Iris pigment epithelial cell (primary cell): ENCODE measurements around the gene ARAP1.
"Not testable (repeated sequence)": the region's sequence is repeated elsewhere in the genome, so short reads cannot be mapped to it uniquely, and the experiment has no call there.

Source experiments
- DNase-seq: peaks from one replicate; pipeline ENCODE4 v3.0.0-alpha.2; 2011; ENCODE audit warnings: low read depth

ARAP1 gene

DNA sequence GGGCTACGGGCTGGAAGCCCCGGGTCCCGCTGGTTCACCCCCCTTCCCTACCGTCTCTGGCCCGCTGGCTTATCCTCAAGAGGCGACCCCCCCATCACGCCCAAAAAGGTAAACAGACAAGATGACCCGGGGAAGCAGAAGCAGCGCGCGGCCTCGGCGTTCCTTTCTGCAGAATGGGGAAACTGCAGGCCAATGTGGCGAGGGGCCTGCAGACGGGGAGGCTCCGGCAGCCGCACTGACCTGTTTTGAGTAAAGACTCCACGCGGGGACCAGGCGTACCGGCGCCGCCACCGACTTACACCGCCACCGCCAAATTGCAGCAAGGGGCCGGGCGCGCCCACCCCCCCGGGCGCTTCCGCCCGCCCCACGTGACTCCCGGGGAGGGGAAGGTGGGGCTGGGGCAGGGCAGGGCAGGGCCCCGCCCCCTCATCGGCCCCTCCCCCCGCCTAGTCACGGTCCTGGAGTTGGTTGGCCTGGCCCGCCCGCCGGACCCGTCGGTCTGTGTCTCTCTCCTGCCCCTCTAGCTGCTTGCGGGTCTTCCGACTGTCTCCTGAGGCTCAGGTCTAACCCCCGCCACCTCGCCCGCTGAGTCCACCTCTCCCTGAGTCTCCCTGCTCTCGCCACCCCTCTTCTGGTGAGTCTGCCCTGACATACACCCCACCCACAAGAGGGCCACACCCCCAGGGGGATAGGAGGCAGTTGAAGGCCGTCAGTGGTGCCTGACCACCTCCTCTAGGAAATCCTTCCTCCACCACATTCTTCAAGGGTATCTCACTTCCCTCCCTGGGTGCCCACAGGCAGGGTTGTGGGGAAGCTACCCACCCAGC, at the start of gene ARAP1:
ARAP1 (minus strand) TSS at position 321 of the 827 bp plus-strand sequence. CDS start 25,280 bp downstream, outside the sequence.
- DNase-seq: peak; percentile 66

DNA sequence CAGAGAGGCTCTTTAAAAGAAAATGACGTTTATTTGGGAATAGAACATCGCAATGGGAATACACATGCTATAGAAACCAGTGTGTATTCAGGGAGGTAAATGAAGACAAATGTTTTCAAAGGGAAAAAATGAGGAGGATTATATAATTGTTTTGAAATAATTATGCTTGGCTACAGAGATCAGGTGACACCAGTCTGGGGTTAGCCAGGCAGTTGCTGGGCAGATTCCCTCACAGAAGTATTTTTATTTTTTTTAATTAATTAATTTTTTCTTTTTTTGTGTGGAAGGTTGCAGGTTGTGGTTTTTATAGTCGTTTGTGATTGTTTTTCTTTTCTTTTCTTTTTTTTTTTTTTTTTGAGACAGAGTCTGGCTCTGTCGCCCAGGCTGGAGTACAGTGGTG, 47.2 kb upstream of the ARAP1 start:
- DNase-seq: no peak

DNA sequence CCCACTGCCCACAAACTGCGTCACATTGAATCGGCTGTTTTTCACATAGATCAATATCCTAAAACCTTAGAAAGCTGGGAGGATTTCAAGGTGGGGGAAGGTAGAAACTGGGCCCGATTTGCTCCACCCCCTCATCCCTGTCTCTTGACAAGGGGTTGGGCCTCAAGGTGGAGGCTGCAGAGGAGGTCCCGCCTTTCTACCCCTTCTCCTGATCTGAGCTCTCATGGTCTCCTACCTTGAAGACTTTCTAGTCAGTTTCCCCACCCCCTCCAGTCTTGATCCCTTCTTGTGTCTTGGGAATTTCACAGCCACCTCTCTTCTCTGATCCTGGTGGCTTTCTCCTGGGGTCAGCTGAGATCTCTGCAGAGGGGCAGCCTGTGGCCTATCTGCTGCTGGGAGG, 46.2 kb upstream of the ARAP1 start:
- no peak for DNase-seq

DNA sequence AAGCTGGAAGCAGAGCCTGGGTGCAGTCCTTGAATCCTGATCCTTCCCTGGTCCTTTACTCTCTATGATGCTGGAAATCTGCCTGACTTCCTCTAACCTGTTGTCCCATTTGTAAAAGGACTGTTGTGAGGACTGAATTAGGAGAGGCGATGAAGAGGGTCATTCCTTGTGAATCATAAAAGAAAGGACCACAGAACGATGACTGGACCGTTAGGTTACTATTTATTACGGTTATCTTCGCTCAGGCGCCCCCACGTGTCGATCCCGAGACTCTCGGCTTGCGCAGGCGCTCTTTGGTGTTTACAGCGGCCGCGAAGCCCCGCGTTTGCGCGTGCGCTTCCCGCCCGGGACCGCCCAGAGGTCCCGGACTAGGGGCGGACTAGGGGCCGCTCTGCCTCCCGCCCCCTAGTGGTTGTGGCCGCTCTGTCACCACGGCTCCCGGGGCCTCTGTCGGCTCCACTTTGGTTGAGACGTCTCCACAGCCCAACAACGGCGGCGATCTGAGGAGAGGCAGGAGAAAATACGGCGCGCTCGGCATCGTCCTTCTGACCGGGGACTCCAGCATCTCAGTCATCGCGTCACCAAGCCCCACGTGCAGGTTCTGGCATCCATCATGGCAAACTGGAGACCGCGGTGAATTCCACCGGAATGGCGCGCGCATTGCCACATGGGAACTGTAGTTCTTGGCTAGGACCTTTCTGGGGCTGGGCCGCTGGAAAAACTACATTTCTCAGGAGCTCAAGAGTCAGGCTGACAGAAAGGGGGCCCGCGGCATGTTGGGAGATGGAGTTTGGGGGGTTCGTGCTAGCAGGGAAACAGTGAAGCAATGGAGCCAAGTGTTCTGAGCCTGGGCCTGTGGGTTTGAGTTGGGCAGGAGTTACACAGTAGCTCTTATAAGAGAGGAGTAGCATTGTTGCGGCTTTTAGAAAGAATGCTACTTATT, 41.5 kb upstream of the ARAP1 start, which contains the start of gene STARD10:
STARD10 (minus strand) TSS at position 623 of the 943 bp plus-strand sequence. CDS start 12,866 bp downstream, outside the sequence.
- peak; percentile 94 for DNase-seq

DNA sequence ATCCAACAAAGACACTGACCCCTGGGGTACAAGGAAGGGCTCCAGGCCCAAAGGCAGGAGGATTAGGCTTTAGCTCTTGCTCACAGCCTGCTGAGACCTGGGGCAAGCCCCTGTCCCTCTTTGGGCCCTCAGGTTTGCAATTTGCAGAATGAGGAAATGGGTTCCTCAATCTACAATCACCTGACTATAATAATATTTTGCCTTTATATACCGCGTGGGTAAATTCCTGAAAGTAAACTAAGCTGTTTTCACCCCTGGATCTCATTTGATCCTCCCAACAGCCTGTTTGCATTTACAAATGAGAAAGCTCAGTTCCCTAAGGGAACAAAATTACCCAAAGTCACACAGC, 40.8 kb upstream of the ARAP1 start:
- no peak for DNase-seq

DNA sequence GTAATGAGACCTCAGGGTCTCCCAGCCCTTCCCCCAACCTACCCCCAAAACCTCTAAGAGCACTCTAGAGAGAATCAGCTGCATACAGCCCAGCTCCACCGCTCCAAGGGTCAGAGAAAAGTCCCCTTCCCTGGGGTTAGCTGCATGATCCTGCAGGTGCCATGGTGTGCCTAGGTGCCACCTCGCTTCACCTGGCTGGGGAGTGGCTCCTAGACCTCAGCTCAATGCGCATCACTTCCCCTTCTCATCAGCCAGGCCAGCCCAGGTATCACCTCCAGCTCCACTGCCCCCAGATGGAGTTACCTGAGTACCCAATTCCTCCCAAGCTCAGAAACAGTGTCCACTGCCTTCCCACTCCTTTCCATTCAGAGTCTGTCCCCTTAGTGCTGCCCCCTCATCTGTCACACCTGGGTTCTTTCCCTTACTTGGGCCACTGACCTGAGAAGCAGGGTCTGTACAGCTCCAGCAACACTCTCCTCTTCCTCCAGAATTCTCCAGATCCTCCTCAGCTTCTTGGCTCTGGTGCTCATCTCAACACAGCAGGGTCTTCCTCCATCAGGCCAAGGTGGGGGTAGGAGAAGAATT, 40.3 kb upstream of the ARAP1 start:
- no peak for DNase-seq

DNA sequence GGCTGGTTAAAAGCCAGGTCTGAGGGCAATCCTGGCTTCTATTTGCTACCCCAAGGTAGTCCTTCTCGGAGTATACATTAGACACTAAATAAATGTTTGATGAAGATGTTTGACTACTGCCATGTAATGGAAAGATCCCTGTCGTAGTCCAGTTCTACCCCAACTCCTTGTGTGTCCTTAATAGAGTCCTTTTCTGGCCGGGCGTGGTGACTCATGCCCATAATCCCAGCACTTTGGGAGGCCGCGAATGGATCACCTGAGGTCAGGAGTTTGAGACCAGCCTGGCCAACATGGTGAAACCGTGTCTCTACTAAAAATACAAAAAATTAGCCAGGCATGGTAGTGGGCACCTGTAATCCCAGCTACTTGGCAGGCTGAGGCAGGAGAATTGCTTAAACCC, 39.0 kb upstream of the ARAP1 start:
- not testable (repeated sequence) for DNase-seq

DNA sequence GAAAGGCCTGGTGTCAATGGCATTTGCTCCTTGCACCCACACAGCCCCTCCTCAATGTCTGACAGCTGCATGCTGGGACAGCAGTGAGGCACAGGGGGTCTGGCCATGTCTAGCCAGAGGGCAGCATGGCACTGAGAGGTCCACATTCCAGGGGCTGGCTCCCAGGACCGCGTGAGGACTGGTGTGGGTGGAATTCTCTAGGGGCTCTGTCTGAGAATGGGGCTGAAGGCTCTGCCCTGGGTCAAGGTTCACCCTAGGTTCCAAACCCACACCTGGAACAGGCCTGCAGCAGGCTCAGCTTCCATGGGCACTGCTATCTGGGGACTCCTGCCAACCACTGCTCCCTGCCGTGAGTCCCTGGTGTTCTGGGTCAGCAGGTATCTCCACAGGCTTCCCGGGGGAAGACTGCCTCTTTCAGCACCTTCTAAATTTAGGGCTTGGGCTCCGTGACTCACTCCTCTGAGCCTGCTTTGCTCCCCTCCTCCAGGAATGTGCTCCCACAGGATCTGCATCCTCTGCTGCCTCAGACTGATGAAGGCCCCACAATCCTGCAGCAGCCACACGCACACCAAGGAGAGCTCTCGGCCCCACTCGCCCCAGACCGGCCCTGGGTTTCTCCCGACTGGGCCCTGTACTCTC, 37.4 kb upstream of the ARAP1 start:
- DNase-seq: no peak

DNA sequence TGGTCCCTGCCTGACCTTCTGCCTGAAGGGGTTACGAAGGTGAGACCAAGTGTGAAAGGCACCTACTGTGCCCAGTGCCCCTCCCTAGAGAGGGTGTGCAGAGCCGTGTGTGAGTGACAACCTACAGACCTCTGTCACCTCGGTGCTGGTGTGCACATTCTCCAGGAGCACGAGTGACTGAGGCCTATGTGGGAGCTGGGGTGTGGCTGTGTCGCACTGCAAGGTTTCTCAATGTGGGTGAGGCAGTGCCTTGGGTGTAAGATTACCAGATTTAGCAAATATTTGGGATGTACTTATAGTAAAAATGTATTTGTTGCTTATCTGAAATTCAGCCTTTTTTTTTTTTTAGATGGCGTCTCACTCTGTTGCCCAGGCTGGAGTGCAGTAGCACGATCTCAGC, 36.0 kb upstream of the ARAP1 start:
- no peak for DNase-seq

DNA sequence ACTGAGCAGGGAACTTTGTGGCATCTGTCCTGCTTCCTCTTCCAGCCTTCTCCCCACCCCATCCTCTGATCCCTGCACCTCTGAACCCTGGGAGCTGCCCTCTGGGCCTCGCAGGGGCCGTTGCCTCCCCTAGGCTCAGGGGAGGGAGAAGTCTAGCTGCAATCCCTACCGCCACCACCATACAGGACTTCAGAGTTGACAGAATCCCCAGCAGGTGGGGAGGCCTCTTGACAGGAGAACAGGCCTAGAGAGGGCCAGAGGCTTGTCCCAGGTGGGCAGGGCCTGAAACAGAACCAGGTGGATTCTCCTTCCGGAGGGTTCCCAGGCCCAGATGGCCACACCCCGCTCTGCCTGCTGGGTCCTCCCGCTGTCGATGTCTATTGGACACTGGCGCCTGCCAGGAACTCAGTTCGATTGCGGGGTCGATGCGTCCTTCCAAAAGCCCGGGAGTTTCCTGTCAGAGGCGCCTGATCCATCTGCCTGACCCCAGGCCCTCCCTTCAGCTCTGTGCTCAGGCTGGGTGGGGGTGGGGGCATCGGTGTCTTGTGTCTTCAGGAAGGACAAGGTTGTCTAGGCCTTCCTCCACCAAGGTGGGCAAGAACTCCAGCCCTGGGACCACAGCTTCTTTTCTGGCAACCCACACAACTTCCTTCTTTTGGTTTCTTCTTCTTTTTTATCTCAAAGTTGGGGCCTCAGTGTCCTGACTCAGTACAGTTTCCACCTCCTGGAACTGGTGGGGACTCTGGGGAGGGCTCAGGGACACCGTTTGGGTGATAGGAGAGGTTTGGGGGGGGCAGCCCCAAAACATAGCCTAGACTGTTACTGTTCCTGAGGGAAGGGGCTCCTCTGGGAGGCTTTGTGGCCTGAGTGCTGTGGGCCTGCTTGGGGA, 35.3 kb upstream of the ARAP1 start:
- no peak for DNase-seq

DNA sequence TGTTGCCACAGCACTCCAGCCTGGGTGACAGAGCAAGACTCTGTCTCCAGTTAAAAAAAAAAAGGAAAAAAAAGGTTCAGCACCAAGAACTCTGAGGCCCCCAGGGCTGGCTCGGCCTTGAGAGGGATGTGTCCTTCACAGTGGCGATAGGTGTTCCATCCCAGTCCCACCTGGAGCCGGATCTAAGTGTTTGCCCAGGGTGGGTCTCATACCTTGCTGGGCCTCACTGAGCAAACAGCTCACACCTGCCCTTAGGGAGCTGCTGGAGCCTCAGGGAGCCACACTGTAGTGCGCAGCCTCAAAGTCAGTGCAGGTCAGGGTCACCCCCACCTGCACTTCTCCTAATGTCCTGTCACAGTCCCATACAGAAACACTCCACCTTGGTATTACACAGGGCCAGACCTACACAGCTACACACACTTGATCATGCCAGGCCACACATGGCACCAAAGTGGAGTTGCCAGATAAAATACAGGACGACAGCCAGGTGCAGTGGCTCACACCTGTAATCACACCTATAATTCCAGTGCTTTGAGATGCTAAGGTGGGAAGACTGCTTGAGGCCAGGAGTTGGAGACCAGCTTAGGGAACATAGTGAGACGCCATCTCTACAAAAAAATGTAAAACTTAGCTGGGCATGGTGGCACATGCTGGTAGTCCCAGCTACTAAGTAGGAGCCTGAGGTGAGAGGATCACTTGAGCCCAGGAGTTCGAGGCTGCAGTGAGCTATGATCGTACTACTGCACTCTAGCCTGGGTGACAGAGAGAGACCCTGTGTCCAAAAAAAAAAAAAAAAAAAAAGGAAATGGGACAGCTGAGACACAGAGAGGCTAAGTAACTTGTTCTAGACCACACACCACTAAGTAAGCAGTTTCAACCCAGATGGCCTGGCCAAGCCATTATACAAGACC, 34.4 kb upstream of the ARAP1 start:
- DNase-seq: no peak

DNA sequence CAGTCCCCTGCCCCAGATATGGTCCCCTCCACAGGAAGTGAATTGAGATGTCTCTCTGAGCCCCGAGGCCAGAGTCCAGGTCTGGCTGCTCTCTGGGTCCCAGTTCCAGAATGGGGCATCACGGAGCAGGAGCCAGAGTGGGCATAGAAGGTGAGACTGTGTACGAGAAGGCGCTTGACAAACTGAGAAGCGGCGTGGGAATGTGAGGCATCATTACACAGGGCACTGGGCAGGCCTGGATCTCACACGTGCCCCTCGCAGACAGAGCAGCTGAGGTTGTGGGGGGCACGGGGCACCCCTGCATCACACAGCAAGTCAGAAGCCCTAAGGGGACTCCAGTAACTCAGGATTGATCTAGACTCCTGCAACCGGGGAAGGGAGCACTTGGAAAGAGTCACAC, 32.5 kb upstream of the ARAP1 start:
- no peak for DNase-seq

DNA sequence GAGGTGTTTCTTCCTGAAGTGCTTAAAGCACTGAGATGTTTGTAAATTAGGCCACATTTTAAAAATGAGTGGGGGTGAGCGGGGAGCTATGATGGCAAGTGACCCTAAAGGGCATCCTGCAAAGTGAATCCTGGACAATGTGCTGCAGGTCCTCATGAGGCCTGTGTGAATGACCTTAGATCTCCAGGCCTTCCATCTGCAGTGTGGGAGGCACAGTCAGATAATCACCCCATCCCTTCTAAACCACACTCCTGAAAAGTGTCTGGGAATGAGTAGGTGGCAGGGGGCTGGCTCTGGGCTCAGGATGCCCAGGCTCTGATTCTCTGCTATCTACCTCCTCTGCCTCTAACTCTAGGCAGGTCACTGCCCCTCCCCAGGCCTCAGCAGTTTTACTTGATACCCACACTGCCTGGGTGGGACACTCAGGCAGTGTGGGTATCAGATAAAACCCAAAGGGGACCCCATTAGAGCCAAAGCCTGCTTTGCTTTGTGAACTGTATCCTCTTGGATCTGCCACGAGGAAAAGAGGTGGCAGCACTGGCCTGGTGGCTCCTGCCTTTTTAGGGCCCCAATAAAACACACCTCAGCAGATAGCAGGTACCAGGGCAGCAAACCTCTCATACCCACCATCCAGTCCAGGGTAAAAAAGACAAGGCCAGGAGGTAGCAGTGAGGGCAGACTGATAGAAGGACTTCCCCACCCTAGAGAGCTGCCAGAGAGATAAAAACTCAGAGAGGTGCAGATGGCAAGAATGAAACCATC, 31.1 kb upstream of the ARAP1 start:
- DNase-seq: no peak

DNA sequence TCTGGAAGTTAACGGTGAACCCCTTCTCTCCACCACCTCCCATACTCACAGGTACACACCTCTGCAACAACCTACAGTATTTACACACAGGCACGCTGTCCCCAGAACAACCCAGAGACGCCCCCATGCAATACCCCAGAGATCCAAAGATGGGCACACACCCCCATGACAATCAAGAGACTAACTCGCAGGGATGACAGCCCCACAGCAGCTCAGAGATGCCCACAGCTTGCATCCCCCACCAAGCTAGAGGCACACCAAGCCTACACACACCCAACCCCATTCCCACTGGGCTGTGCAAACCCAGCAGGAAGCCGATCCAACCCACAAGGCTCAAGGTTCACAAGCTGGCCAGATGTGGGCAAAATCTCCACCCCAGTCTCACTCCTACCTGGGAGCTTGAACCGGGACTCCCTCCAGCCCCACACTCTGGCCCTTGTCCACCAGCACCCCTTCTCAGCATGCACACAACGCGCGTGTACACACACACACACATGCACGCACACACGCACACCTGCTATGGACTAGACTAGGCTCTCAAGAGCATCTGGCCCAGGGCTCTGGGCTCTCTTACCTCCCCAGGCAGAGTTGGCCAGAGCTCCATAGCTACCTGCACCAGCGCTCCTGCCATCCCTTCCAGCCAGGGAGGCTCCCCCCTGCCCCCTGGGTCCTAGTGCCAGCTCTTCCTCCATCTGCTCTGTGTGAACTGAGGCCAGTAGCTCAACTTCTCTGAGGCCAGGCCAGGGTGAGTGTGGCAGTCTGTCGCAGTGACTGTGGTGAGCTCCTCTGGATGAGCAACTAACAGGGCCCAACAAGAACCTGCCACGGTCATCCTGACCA, 30.1 kb upstream of the ARAP1 start:
- no peak for DNase-seq

DNA sequence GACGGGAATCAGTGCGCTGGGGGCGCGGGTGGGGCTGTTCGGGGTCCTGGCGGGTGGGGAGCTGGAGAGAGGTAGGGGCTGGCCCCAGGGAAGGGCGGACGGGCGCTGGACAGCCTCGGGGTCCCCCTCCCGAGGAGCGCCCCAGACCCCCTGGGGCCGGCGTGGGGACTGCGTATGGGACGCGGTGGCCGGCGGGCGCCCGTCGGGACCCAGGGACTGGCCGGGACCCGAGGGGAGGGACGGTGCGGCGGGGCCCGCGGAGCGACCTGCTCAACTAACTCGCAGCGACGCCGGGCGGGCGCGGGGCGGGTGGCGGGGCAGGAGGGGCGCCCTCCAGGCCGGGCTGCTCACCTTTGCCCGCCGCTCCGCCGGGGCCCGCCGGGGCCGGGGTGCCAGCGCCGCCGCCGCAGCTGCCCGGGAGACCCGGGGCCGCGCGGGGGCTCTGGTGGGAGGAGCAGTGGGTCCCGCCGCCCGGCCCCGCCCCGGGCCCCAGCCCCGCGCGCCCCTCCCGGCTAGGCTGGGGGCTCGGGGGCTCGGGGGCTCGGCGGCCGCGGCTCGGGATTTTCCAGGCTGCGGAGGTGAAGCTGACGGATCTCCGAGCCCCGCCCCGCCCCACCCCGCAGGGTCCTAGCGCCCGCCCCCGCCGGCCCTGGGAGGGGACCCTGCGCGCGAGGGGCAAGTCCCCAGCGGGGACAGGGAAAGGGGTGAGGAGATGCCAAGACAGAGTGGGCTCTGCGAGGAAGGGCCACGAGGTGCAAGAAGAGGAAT, 29.3 kb upstream of the ARAP1 start:
- no peak for DNase-seq

DNA sequence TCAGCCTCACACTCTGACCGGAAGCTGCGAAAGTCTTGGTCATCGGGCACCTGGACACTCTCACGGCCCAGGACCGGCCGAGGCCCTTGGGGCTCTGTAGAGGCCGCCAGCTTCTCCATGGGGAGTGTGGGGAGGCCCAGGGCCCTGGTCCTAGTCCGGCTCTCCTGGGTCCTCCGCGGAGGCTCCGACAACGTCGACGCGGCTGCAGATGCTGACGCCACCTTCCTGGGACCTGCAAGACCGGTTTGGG, 28.8 kb upstream of the ARAP1 start:
- no peak for DNase-seq

DNA sequence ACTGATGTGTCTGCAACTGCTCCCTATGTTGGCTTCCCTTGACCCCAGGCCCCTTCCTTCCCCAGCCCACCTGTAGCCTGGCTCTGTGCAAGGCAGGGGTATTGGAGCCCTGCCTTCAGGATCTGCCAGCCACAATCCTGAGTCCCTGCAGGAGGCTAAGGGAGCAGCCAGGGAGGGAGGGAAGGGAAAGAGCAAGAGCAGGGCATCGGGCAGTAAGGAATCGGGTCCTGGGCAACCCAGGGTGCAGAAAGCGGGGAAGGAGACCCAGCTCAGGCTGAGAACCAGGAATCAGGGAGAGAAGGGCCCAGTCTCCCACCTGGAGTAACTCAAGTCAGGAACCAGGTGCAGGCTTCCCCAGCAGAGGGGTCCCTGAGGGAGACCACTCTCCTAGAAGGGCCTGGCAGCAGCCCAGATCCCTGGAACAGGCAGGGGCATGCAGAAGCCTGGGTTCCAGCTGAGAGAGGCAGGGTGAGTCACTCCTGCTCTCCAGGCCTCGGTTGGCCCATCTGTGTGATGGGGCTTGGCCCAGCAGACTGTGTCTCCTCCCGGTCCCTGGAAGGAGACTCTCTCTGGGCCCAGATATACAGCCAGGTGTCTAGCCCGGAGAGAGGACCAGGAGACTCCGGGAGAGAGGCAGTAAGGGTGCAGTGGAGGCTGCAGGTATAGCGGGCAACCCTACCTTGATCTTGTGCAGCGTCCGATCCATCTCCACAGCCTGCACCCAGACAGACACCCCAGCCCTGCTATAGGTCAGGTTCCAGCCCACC, 28.3 kb upstream of the ARAP1 start:
- no peak for DNase-seq
